Activated CD4-positive, alpha-beta T cell treated with anti-CD3 and anti-CD28 coated beads, Interleukin-2, amount 10 ng/mL, durations not matched to agents 24 days and 14 days (primary cell): ENCODE data around the gene SAMHD1. TPM values are rescaled to one million over a fixed set of nuclear protein-coding genes. Genes with fewer than 3 reads are reported as not detected.
A peak's percentile ranks its signal among the peaks of the same experiment; 100 is the strongest.
"Not testable (repeated sequence)": the region's sequence is repeated elsewhere in the genome, so short reads cannot be mapped to it uniquely, and the experiment has no call there.

Source experiments
- DNase-seq: peaks from one replicate; pipeline ENCODE4 v3.0.0; 2022
- H3K27ac Mint-ChIP-seq: one replicate; pipeline ENCODE4 v1.8.0; 2022; ENCODE audit warnings: mild to moderate bottlenecking, mixed read lengths
- H3K27me3 Mint-ChIP-seq: one replicate; pipeline ENCODE4 v1.8.0; 2022; ENCODE audit warnings: mixed read lengths
- H3K36me3 Mint-ChIP-seq: one replicate; pipeline ENCODE4 v1.8.0; 2022; ENCODE audit warnings: low read depth, mild to moderate bottlenecking, mixed read lengths
- H3K4me1 Mint-ChIP-seq: one replicate; pipeline ENCODE4 v1.8.0; 2021; ENCODE audit warnings: mixed read lengths
- H3K4me3 Mint-ChIP-seq: one replicate; pipeline ENCODE4 v1.8.0; 2022; ENCODE audit warnings: mild to moderate bottlenecking, moderate library complexity, mixed read lengths
- H3K9me3 Mint-ChIP-seq: one replicate; pipeline ENCODE4 v1.8.0; 2021; ENCODE audit warnings: mixed read lengths
- intact Hi-C: fragments of 100-400 bp; cut with micrococcal nuclease; formaldehyde crosslinking; loops from one replicate; pipeline ENCODE4 v1.15.1; 2023
- total RNA-seq: library from RNA; stranded (reverse); gene quantifications from 2 replicates; pipeline ENCODE4 v1.2.3, GENCODE V29; 2022

The SAMHD1 gene
- total RNA-seq, result 51.6 TPM in 2 replicates

DNA sequence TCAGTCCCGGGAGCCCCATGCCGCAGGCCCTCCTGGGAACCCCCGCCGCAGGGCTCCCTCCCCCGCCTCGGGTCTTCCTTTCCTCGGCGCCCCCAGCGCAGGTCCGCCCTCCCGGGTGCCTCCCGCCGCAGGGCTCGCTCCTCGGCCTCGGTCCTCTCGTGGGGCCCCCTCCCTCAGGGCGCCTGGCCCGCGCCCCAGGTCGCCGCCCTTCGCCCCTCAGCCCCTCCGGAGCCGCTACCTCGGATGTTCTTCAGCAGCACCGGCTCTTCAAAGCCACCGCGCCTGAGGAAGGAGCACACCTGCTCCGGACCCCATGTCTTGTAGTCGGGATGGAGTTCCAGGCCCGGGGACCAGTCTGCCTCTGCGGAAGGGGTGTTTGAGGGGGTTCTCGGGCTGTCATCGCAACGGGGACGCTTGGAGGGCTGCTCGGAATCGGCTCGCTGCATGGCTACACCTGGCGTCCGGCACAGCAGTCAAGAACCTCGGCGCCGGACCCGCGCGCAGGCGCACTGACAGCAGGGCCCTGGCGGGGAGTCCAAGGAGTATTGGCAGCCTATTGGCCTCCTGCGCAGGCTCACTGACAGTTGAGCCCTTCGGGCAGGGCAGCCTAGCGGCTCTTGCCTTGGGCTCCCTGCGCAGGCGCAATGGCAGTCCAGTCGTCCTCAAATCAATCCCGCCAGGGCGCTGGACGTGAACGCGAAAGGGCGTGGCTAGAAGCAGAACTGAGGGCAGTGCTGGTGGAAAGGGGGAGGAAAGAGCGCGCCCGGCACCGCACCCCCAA lies at the start of gene SAMHD1:
Gene SAMHD1 (minus strand): TSS at position 511 of the 781 bp plus-strand sequence. CDS start 65 bp downstream, at position 446.
- H3K36me3 Mint-ChIP-seq, result peaks cover 18% of the 10 kb centered on the region
- H3K4me1 Mint-ChIP-seq, result peaks cover 43% of the 10 kb centered on the region
- H3K9me3 Mint-ChIP-seq, result no peaks in the 10 kb centered on the region
- H3K27ac Mint-ChIP-seq, result peak within 1 kb of the TSS; percentile 96
- no peaks in the 10 kb centered on the region for H3K27me3 Mint-ChIP-seq
- DNase-seq, result peak; percentile 97
- H3K4me3 Mint-ChIP-seq, result peak within 1 kb of the TSS; percentile 98
- intact Hi-C loops, result loop anchor here (2.0 kb wide), 2 partner anchors 23 to 91 kb away; no protein-coding TSS in a partner anchor

DNA sequence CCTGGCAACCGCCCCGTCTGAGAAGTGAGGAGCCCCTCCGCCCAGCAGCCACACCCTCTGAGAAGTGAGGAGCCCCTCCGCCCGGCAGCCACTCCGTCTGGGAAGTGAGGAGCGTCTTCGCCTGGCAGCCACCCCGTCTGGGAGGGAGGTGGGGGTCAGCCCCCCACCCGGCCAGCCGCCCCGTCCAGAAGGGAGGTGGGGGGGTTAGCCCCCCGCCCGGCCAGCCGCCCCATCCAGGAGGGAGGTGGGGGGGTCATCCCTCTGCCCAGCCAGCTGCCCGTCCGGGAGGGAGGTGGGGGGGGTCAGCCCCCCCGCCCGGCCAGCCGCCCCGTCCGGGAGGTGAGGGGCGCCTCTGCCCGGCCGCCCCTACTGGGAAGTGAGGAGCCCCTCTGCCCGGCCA lies 48.7 kb upstream of the SAMHD1 start:
- intact Hi-C loops, H3K4me1 Mint-ChIP-seq, H3K4me3 Mint-ChIP-seq, H3K27ac Mint-ChIP-seq, DNase-seq, H3K9me3 Mint-ChIP-seq, H3K27me3 Mint-ChIP-seq: not testable (repeated sequence)
- peaks cover 49% of the 10 kb centered on the region for H3K36me3 Mint-ChIP-seq

DNA sequence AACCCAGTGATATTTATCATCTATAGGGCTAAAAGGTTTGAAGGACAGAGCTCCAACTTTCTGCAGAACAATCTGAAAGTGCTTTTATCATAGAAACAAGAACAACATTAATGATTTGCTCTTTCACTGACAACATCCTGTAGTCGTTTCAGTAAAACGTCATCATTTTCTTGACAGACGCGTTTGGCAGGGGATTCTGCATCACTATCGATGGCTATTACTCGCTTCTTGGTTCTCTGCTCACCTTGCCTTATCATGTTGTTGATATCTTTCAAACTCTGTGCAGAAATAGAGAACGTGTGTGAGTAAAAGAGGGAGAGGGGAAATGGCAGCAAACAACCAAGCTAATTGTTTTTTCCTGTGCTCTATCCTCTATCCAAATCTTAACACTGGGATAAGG lies 47.1 kb upstream of the SAMHD1 start:
- peaks cover 7% of the 10 kb centered on the region for H3K4me1 Mint-ChIP-seq
- DNase-seq, result no peak
- H3K4me3 Mint-ChIP-seq, result no peak overlapping the region
- peaks cover 58% of the 10 kb centered on the region for H3K36me3 Mint-ChIP-seq
- peaks cover 16% of the 10 kb centered on the region for H3K9me3 Mint-ChIP-seq
- intact Hi-C loops, result no loop called here
- peak overlapping the region; percentile 67 for H3K27ac Mint-ChIP-seq
- H3K27me3 Mint-ChIP-seq, result no peaks in the 10 kb centered on the region

DNA sequence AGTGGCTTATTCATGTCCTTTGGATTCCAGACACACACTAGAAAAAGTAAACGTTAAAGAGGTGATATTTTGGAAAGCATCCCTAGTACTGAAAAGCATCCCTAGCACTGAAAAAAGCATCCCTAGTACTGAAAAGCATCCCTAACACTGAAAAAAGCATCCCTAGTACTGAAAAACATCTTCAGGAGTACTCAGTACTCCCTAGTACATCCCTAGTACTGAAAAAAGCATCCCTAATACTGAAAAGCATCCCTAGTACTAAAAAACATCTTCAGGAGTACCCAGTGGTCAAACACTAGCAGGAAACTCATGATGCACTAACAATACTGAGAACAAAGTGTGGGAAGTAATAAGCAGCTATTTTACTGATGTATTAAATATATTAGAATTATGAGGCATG lies 45.6 kb upstream of the SAMHD1 start:
- Mint-ChIP-seq H3K4me3 (no peak overlapping the region), H3K27me3 (no peaks in the 10 kb centered on the region), H3K4me1 (peaks cover 5% of the 10 kb centered on the region), H3K9me3 (peaks cover 22% of the 10 kb centered on the region), H3K36me3 (peaks cover 55% of the 10 kb centered on the region), H3K27ac (no peak overlapping the region)
- intact Hi-C loops, result no loop called here
- no peak for DNase-seq

DNA sequence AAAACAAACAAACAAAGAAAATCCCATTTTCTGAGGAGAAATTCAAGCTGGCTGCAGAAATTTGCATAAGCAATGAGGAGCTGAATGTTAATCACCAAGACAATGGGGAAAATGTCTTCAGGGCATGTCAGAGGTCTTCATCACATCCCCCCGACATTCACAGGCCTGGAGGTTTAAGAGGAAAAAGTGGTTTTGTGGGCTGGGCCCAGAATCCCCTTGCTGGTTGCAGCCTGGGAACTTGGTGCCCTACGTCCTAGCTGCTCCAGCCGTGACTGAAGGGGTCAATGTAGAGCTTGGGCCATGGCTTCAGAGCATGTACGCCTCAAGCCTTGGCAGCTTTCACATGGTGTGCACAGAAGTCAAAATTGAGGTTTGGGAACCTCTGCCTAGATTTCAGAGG lies 42.7 kb upstream of the SAMHD1 start:
- intact Hi-C loops, DNase-seq, H3K27ac Mint-ChIP-seq, H3K27me3 Mint-ChIP-seq, H3K4me3 Mint-ChIP-seq: not testable (repeated sequence)
- peaks cover 22% of the 10 kb centered on the region for H3K9me3 Mint-ChIP-seq
- H3K4me1 Mint-ChIP-seq, result peaks cover 13% of the 10 kb centered on the region
- H3K36me3 Mint-ChIP-seq, result peaks cover 61% of the 10 kb centered on the region

DNA sequence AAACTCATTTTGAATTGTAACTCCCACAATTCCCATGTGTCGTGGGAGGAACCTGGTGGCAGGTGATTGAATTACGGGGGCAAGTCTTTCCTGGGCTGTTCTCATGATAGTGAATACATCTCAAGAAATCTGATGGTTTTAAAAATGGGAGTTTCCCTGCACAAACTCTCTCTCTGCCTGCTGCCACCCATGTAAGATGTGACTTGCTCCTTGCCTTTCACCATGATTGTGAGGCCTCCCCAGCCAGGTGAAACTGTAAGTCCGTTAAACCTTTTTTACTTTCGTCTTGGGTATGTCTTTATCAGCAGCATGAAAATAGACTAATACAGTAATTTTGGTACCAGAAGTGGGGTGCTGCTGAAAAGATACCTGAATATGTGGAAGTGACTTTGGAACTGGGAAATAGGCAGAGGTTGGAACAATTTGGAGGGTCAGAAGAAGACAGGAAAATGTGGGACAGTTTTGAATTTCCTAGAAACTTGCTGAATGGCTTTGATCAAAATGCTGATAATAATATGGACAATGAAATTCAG lies 41.4 kb upstream of the SAMHD1 start:
- H3K36me3 Mint-ChIP-seq, result peaks cover 59% of the 10 kb centered on the region
- DNase-seq, result no peak
- H3K4me3 Mint-ChIP-seq, result no peak overlapping the region
- H3K9me3 Mint-ChIP-seq, result peaks cover 22% of the 10 kb centered on the region
- peaks cover 22% of the 10 kb centered on the region for H3K4me1 Mint-ChIP-seq
- no peaks in the 10 kb centered on the region for H3K27me3 Mint-ChIP-seq
- H3K27ac Mint-ChIP-seq, result no peak overlapping the region
- intact Hi-C loops, result no loop called here

DNA sequence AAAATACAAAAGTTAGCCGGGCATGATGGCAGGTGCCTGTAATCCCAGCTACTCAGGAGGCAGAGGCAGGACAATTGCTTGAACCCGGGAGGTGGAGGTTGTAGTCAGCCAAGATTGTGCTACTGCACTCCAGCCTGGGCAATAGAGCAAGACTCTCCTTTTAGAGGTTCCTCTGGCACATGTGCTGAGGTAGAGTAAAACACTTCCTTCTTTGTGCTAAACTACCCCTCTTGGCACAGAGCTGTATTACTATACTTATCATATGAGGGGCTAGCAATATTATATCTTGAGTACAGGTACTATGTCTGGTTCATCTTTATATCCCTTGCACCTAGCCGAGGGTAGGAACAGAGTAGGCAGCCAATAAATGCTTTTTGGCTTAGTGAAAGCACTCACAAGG lies 40.2 kb upstream of the SAMHD1 start:
- H3K36me3 Mint-ChIP-seq, result peaks cover 51% of the 10 kb centered on the region
- no peak overlapping the region for H3K4me3 Mint-ChIP-seq
- peaks cover 22% of the 10 kb centered on the region for H3K9me3 Mint-ChIP-seq
- H3K27me3 Mint-ChIP-seq, result no peaks in the 10 kb centered on the region
- H3K27ac Mint-ChIP-seq, result no peak overlapping the region
- intact Hi-C loops, result no loop called here
- no peak for DNase-seq
- peaks cover 24% of the 10 kb centered on the region for H3K4me1 Mint-ChIP-seq

DNA sequence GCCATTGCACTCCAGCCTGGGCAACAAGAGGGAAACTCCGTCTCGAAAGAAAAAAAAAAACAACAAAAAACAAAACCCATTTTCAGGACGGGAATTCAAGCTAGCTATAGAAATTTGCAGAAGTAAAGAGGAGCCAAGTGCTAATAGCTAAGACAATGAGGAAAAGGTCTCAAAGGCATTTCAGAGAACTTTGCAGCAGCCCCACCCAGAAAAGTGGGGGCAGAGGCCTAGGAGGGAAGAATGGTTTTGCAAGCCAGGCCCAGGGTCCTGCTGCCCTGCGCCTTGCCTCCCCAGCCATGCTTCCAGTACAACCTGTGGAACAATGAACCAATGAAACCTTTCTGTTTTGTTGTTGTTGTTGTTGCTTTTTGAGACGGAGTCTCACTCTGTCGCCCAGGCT lies 38.3 kb upstream of the SAMHD1 start:
- Mint-ChIP-seq H3K27me3 (no peaks in the 10 kb centered on the region), H3K4me3 (no peak overlapping the region), H3K9me3 (peaks cover 14% of the 10 kb centered on the region), H3K36me3 (peaks cover 34% of the 10 kb centered on the region), H3K27ac (peak overlapping the region; percentile 51), H3K4me1 (peaks cover 22% of the 10 kb centered on the region)
- intact Hi-C loops, result no loop called here
- no peak for DNase-seq

DNA sequence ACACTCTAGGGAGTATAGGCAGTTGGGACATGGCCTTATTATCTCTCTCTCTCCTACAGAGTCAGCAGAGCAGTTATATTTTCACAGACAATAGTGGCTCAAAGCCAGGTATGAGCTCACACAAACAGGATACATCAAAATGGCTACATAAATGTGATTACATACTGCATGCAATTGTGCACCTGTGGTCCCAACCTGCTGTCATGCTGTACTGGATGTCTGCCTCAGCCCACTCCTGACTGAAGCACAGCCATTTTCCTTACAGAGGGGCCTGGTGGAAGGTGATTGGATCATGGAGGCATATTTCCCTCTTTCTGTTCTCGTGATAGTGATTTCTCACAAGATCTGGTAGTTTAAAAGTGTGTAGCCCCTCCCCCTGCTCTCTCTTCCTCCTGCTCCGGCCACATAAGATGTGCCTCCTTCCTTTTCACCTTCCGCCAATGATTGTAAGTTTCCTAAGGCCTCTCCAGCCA lies 37.0 kb upstream of the SAMHD1 start:
- DNase-seq, result peak; percentile 67
- H3K36me3 Mint-ChIP-seq, result peaks cover 23% of the 10 kb centered on the region
- H3K27me3 Mint-ChIP-seq, result no peaks in the 10 kb centered on the region
- H3K4me1 Mint-ChIP-seq, result peaks cover 22% of the 10 kb centered on the region
- no peak overlapping the region for H3K4me3 Mint-ChIP-seq
- intact Hi-C loops, result no loop called here
- H3K9me3 Mint-ChIP-seq, result peaks cover 10% of the 10 kb centered on the region
- H3K27ac Mint-ChIP-seq, result peak overlapping the region; percentile 63

DNA sequence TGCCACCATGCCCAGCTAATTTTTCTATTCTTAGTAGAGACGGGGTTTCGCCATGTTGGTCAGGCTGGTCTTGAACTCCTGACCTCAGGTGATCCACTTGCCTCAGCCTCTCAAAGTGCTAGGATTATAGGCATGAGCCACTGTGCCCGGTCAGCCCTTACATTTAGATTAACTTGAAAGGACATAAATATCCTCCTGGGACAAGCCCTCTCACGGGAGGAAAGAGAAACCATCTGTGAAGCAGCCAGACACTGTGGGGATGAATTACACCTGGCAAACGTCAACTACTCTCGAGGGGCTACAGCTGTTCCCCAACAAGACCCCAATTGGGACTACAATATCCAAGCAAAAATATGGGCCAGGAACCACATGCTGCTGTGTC lies 32.7 kb upstream of the SAMHD1 start:
- Mint-ChIP-seq H3K4me3 (no peak overlapping the region), H3K27me3 (no peaks in the 10 kb centered on the region), H3K27ac (no peak overlapping the region), H3K36me3 (peaks cover 8% of the 10 kb centered on the region), H3K9me3 (peaks cover 3% of the 10 kb centered on the region), H3K4me1 (peaks cover 14% of the 10 kb centered on the region)
- no peak for DNase-seq
- intact Hi-C loops, result no loop called here

DNA sequence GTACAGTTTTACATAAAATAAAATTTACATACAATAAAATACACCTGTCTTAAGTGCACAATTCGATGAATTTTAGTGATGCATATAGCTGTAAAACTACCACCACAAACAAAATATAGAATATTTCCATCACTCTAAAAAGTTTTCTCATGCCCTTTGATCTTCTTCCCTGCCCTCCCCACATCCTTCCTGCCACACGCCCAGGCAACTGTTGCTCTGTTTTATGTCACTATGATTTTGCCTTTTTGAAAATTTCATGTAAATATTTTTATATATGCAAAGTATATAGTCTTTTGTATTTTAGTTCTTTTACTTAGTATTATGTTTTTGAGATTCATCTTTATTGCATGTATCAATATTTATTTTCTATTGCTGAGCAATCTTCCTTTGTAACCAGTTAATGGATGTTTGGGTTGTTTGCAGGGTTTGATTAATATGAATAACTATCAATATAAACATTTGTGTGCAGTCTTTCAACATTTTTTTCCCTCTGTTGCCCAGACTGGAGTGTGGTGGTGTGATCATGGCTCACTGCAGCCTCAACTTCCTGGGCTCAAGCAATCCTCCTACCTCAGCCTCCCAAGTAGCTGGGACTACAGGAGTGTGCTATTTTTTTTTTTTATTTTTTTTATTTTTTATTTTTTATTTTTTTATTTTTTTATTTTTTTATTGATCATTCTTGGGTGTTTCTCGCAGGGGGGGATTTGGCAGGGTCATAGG lies 23.8 kb upstream of the SAMHD1 start:
- Mint-ChIP-seq H3K27ac (peak overlapping the region; percentile 82), H3K27me3 (no peaks in the 10 kb centered on the region), H3K9me3 (no peaks in the 10 kb centered on the region), H3K4me1 (peaks cover 27% of the 10 kb centered on the region), H3K4me3 (peak overlapping the region; percentile 68), H3K36me3 (peaks cover 5% of the 10 kb centered on the region)
- intact Hi-C loops, result loop anchor here (2.0 kb wide), 1 partner anchor 24 kb away; the partner anchor contains the start of gene SAMHD1
- peak; percentile 91 for DNase-seq

DNA sequence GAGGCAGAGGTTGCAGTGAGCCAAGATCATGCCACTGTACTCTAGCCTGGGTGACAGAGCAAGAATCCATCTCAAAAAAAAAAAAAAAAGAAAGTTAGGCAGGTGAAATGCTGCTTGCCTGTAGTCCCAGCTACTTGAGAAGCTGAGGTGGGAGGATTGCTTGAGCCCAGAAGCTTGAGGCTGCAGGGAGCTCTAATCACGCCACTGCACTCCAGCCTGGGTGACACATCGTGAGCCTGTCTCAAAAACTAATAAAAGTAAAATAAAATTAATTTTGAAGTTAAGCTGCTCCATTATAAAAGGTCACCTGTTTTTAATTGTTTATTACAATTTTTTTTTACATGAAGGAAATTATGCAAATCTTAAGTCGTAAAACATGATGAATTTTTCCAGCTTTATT lies 23.2 kb upstream of the SAMHD1 start:
- peak; percentile 71 for DNase-seq
- Mint-ChIP-seq H3K36me3 (peaks cover 5% of the 10 kb centered on the region), H3K27ac (peak overlapping the region; percentile 48), H3K4me3 (no peak overlapping the region), H3K9me3 (peaks cover 3% of the 10 kb centered on the region), H3K4me1 (peaks cover 33% of the 10 kb centered on the region), H3K27me3 (no peaks in the 10 kb centered on the region)
- intact Hi-C loops, result loop anchor here (2.0 kb wide), 1 partner anchor 24 kb away; the partner anchor contains the start of gene SAMHD1

DNA sequence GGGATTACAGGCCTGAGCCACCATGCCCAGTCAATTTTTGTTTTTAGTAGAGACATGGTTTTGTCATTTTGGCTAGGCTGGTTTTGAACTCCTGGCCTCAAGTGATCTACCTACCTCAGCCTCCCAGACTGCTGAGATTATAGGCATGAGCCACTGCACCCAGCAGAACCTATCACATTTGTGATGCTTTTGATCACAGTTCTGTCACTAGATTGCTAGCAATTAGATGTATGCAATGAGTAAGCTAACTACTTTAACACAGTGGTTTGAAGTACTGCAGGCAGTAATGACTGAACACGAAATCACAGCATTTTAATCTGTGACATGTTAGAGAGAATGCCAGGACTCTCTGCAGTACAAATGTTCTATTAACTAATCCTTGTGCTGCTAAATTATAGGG lies 19.6 kb upstream of the SAMHD1 start:
- Mint-ChIP-seq H3K27ac (no peak overlapping the region), H3K9me3 (peaks cover 3% of the 10 kb centered on the region), H3K27me3 (no peaks in the 10 kb centered on the region), H3K4me3 (no peak overlapping the region), H3K36me3 (peaks cover 5% of the 10 kb centered on the region), H3K4me1 (peaks cover 55% of the 10 kb centered on the region)
- DNase-seq, result no peak
- intact Hi-C loops, result no loop called here
